Measurements from ENCODE around the gene TMEM95.
A peak's percentile ranks its signal among the peaks of the same experiment; 100 is the strongest.

The TMEM95 gene

GRCh38 chr17:7405350-7406234 lies 50.6 kb downstream of the TMEM95 start:
- H3K4me3 ChIP-seq (ENCODE audit: low read length): peak overlapping the region; percentile 45; the same call in 1 of the 2 replicates
- no peak for TF ChIP-seq ZNF274 (IDR thresholded peaks at IDR 0.05; ENCODE audit: low read depth, low read length)

- H3K4me3 ChIP-seq (ENCODE audit: low read length): no peak overlapping the region
- no peak for TF ChIP-seq ZNF274 (IDR thresholded peaks at IDR 0.05; ENCODE audit: low read depth, low read length)
Observed at GRCh38 chr17:7406235-7406825, 51.4 kb downstream of the TMEM95 start.
